Measurements from ENCODE around the gene E4F1. TPM values are rescaled to one million over a fixed set of nuclear protein-coding genes. Genes with fewer than 3 reads are reported as not detected.

Gene E4F1
- total RNA-seq, 2 experiments from 2014 or later = 31.8 to 33.8 TPM

GRCh38 chr16:2197765-2198164, 25.6 kb upstream of the E4F1 start:
- H3K27ac Mint-ChIP-seq = no peak overlapping the region
- H3K9me3 Mint-ChIP-seq = no peaks in the 10 kb centered on the region
- intact Hi-C loops (cut with DNase I, micrococcal nuclease) = loop anchor here in 1 of 2 experiments (5.0 to 10.0 kb wide), 3 partner anchors 137 to 290 kb away; partner anchors contain the start of gene CCNF
- peaks cover 27% of the 10 kb centered on the region for H3K27me3 Mint-ChIP-seq
- peaks cover 10% of the 10 kb centered on the region for H3K4me1 Mint-ChIP-seq (ENCODE audit: low read depth)
- no peaks in the 10 kb centered on the region for H3K36me3 Mint-ChIP-seq (ENCODE audit: low read depth)
- Histone ChIP-seq H3K36me3 (ENCODE audit: insufficient read depth, low read length) (no peaks in the 10 kb centered on the region), H3K4me3 (ENCODE audit: low read length) (no peak overlapping the region), H3K9me3 (ENCODE audit: control insufficient read depth in 1 of 2, insufficient read depth in 1 of 2, low read length in 2 of 2) (peaks cover 0 to 16% of the 10 kb centered on the region in 2 experiments), H3K27ac (ENCODE audit: low read depth in 1 of 2, low read length in 2 of 2) (no peak overlapping the region), H3K27me3 (ENCODE audit: control insufficient read depth in 1 of 2, insufficient read depth in 2 of 2, low read length in 2 of 2) (peaks cover 31% of the 10 kb centered on the region in 2 experiments), H3K4me1 (ENCODE audit: insufficient read depth, low read length) (peaks cover 20% of the 10 kb centered on the region)
- POLR2A ChIA-PET = no interaction called here
- DNase-seq (no peak), ATAC-seq (ENCODE audit: poor library complexity) (no peak)
- TF ChIP-seq CTCF (IDR thresholded peaks at IDR 0.05) = no peak
- H3K4me3 Mint-ChIP-seq = peak overlapping the region; percentile 60
- CTCF ChIA-PET = no interaction called here

- ChIA-PET CTCF (no interaction called here), POLR2A (no interaction called here)
- Mint-ChIP-seq H3K9me3 (no peaks in the 10 kb centered on the region), H3K36me3 (ENCODE audit: low read depth) (no peaks in the 10 kb centered on the region), H3K4me3 (peak overlapping the region; percentile 60), H3K4me1 (ENCODE audit: low read depth) (peaks cover 10% of the 10 kb centered on the region), H3K27me3 (peaks cover 27% of the 10 kb centered on the region), H3K27ac (no peak overlapping the region)
- Histone ChIP-seq H3K9me3 (ENCODE audit: control insufficient read depth in 1 of 2, insufficient read depth in 1 of 2, low read length in 2 of 2) (peaks cover 0 to 16% of the 10 kb centered on the region in 2 experiments), H3K27ac (ENCODE audit: low read depth in 1 of 2, low read length in 2 of 2) (no peak overlapping the region), H3K36me3 (ENCODE audit: insufficient read depth, low read length) (no peaks in the 10 kb centered on the region), H3K27me3 (ENCODE audit: control insufficient read depth in 1 of 2, insufficient read depth in 2 of 2, low read length in 2 of 2) (peaks cover 31% of the 10 kb centered on the region in 2 experiments), H3K4me3 (ENCODE audit: low read length) (no peak overlapping the region), H3K4me1 (ENCODE audit: insufficient read depth, low read length) (peaks cover 20% of the 10 kb centered on the region)
- no peak for TF ChIP-seq CTCF (IDR thresholded peaks at IDR 0.05)
- intact Hi-C loops (cut with DNase I, micrococcal nuclease) = loop anchor here in 1 of 2 experiments (5.0 to 10.0 kb wide), 3 partner anchors 137 to 289 kb away; partner anchors contain the start of gene CCNF
- DNase-seq (no peak), ATAC-seq (ENCODE audit: poor library complexity) (no peak)
Observed at GRCh38 chr16:2198283-2198682, 25.1 kb upstream of the E4F1 start.

- Histone ChIP-seq H3K36me3 (ENCODE audit: insufficient read depth, low read length) (no peaks in the 10 kb centered on the region), H3K9me3 (ENCODE audit: control insufficient read depth in 1 of 2, insufficient read depth in 1 of 2, low read length in 2 of 2) (peaks cover 0 to 14% of the 10 kb centered on the region in 2 experiments), H3K4me1 (ENCODE audit: insufficient read depth, low read length) (peaks cover 20% of the 10 kb centered on the region), H3K27ac (ENCODE audit: low read depth in 1 of 2, low read length in 2 of 2) (no peak overlapping the region), H3K27me3 (ENCODE audit: control insufficient read depth in 1 of 2, insufficient read depth in 2 of 2, low read length in 2 of 2) (peaks cover 31% of the 10 kb centered on the region in 2 experiments), H3K4me3 (ENCODE audit: low read length) (no peak overlapping the region)
- DNase-seq (no peak), ATAC-seq (ENCODE audit: poor library complexity) (no peak)
- H3K9me3 Mint-ChIP-seq = no peaks in the 10 kb centered on the region
- intact Hi-C loops (cut with DNase I, micrococcal nuclease) = loop anchor here in 1 of 2 experiments (5.0 to 10.0 kb wide), 3 partner anchors 136 to 288 kb away; partner anchors contain the start of gene CCNF
- ChIA-PET CTCF (no interaction called here), POLR2A (no interaction called here)
- H3K4me1 Mint-ChIP-seq (ENCODE audit: low read depth) = peaks cover 10% of the 10 kb centered on the region
- no peak overlapping the region for H3K27ac Mint-ChIP-seq
- H3K4me3 Mint-ChIP-seq = no peak overlapping the region
- TF ChIP-seq CTCF (IDR thresholded peaks at IDR 0.05) = no peak
- H3K27me3 Mint-ChIP-seq = peaks cover 27% of the 10 kb centered on the region
- no peaks in the 10 kb centered on the region for H3K36me3 Mint-ChIP-seq (ENCODE audit: low read depth)
Observed at GRCh38 chr16:2199095-2199494, 24.3 kb upstream of the E4F1 start.
